GM10266 (cell line): ENCODE data around the gene ATP2B2.

Source experiments
- DNase-seq: peaks from one replicate; pipeline ENCODE4 v3.0.0; 2012; ENCODE audit errors: extremely low spot score
- TF ChIP-seq, protein P1 (sequence below): IDR thresholded peaks from 2 replicates; pipeline ENCODE4 v1.5.1; 2012; ENCODE audit warnings: mild to moderate bottlenecking, low read depth; ENCODE audit not compliant: control insufficient read depth, insufficient read depth; ENCODE audit errors: missing control alignments

The ATP2B2 gene

DNA sequence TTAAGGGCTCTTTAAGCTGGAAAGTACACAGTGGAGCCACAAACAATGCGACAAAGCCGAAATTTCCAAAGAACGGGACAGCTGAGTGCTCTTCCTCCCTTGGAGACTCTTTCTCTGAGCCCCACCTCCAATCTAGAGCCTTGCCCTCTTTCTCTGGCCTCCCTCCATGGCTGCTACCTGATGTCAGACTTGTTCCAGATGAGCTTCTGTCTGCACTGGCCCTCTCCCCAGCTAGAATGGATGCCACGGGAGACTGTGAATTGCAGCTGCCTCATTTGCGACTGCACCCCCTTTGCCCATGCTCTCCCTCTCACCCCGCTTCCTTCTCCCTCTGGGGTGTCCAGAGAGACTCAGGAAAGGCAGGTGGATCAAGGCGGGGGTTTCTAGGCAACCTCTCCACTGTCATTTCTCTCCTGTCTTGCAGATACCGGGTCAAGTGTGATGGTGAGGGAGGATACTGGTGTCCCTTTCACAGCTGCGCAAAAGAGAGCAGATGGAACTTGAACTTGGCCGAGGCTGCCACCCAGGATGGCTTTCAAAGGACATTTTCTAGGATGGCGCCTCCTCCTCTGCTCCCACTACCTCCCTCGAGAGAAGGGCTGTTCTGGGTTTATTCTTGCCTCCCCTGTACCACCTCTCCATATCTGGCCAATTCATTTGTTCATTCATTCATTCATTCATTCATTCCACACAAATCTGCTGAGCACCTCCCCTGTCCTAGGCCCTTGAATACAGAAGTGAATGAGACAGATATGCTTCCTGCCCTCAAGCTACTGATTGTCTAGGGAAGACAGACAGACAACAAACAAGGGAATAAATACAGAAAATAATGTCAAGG, 12.8 kb downstream of the ATP2B2 start:
- DNase-seq = no peak
- TF ChIP-seq, protein P1, sequence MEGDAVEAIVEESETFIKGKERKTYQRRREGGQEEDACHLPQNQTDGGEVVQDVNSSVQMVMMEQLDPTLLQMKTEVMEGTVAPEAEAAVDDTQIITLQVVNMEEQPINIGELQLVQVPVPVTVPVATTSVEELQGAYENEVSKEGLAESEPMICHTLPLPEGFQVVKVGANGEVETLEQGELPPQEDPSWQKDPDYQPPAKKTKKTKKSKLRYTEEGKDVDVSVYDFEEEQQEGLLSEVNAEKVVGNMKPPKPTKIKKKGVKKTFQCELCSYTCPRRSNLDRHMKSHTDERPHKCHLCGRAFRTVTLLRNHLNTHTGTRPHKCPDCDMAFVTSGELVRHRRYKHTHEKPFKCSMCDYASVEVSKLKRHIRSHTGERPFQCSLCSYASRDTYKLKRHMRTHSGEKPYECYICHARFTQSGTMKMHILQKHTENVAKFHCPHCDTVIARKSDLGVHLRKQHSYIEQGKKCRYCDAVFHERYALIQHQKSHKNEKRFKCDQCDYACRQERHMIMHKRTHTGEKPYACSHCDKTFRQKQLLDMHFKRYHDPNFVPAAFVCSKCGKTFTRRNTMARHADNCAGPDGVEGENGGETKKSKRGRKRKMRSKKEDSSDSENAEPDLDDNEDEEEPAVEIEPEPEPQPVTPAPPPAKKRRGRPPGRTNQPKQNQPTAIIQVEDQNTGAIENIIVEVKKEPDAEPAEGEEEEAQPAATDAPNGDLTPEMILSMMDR = no peak

DNA sequence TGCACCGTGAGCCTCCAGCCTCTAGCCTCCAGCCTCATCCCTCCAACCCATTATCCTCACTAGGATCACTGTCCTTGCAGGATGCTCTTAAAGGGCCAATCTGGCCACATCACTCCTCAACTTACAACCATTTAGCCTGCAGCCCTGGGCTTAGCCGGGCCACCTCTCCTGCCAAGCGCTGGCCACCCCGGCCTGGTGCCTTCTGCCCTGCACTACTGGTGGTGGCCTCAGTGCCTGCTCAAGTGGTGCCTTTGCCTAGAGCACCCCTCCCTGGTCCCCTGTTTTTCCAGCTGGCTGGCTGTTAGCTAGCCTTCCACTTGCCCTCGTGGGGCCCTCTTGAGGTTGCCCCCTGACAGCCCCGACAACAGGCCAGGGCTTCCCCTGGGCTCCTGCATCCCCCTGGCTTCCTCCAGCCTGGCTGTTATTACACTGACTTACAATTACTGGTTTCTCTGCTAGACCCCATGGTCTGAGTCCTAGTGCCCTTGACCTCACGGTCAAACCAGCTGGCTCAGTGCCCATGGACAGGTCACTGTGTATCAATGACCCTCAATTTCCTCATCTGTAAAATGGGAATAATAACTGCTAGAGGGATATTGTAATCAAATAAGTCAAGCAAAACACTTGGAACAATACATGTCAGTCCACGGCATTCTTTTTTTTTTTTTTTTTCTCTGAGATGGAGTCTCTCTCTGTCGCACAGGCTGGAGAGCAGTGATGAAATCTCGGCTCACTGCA, 15.5 kb downstream of the ATP2B2 start:
- no peak for DNase-seq
- TF ChIP-seq, protein P1 = no peak

DNA sequence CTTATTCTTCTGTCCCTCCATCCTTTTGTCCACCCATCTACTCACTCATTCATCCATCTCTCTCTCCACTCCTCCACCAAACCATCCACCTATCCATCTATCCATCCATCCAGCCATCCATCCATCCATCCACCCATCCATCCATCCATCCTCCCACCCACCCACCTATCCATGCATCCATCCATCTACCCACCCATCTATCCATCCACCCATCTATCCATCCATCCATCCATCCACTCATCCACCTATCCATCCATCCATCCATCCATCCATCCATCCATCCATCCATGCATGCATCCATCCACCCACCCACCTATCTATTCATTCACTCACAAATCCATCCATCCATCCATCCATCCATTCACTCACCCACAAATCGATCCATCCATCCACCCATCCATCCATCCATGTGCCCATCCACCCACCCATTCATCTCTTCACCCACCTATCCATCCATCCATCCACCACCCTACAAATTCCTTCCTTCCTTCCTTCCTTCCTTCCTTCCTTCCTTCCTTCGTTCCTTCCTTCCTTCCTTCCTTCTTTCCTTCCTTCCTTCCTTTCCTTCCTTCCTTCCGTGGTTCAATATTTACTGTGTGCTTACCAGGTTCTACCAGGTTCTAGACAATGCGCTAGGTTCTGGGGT, 17.3 kb downstream of the ATP2B2 start:
- TF ChIP-seq, protein P1 = no peak
- DNase-seq = no peak

DNA sequence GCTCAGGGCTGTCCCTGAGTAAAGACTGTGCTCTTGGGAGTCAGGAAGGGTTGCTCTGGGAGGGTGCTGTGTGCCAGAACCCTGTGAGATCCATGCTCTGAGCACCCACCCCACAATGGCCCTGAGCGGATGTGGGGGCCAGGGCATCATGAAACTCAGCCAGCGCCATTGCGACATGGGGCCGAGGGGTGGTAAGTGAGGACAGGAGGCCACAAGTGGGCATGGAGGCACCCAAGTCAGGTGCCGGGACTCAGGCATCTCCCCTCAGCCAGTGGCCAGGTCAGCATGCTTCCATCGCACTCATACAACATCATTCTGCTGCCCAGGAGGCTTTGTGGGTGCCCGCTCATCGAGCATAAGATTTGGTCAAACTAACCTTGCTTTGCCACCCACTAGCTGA, 19.6 kb downstream of the ATP2B2 start:
- TF ChIP-seq, protein P1 = no peak
- DNase-seq = no peak

DNA sequence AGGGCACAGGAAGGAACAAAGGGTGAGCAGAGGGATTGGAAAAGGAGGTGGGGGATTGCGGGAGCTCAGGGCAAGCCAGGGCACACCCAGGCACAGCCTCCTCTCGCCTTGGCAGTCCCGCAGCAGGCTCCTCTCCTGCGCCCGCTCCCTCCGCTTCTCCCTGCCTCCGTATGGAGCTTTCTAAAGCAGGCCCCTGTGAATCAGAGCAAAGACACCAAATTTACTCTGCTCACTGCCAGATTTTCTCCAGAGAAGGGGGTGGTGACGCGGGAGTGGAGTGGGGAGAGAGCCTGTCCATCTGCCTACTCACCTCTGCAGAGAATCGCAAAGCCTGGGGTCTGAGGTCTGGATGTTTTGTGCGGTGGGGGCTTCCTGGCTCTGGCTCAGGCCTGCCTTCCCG, 20.0 kb downstream of the ATP2B2 start:
- DNase-seq = no peak
- TF ChIP-seq, protein P1 = no peak

DNA sequence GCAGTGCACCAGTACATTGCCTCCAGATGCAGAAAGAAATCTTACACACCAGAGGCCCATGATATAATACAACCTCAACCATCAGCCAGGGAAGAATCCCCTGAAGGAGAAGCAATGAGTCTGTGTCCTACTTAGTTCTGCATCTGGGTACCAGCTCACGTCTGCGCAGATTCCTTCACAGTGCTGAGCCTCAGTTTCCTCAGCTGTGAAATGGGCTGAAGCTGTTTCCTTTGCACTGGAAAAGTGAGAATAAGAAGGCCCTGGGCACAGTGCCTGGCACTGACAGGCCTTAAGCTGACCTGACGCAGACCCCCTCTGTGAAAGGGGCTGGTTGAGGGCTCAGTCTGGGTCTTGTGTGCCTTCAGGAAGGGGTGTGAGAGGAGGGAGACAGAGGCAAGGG, 20.7 kb downstream of the ATP2B2 start:
- no peak for DNase-seq
- TF ChIP-seq, protein P1 = no peak

DNA sequence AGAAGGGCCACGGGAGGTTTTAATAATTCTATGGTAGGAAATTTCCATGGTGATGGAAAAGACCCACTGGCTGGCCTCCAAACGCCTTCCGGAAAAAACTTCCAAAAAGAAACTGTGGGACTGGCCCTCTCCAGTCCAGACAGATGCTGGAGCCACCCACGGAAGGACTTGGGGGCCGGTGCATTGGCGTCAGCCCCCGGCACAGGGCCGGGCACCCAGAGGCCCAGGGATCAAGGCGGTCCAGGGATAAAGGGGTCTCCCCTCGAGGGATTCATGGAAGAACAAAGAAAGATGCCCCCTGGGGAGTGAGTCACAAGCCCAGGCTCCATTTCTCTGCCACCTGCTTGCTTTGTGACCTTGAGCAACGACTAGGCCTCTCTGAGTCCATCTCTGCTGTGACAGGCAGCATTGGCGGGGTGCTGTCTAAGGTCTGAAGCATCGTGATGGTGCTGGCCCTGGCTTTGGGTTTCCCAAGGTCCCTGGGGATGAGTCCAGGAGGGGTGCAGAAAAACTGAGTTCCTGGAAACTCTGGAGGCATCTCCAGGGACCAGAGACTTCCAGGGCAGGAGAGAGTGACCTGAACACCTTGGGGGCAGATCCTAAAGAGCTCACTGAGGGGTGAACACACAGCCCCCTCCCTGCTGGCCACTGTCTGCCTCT, 21.6 kb downstream of the ATP2B2 start:
- no peak for DNase-seq
- TF ChIP-seq, protein P1 = no peak
